GM19035 (cell line): ENCODE results near the gene ZNF324.
"Not testable (repeated sequence)": the region's sequence is repeated elsewhere in the genome, so short reads cannot be mapped to it uniquely, and the experiment has no call there.

Experiments
- ATAC-seq: cut with Tn5 transposase; IDR thresholded peaks from one replicate; pipeline ENCODE4 v1.9.1; 2021; ENCODE audit not compliant: unreplicated experiment

Gene ZNF324

DNA sequence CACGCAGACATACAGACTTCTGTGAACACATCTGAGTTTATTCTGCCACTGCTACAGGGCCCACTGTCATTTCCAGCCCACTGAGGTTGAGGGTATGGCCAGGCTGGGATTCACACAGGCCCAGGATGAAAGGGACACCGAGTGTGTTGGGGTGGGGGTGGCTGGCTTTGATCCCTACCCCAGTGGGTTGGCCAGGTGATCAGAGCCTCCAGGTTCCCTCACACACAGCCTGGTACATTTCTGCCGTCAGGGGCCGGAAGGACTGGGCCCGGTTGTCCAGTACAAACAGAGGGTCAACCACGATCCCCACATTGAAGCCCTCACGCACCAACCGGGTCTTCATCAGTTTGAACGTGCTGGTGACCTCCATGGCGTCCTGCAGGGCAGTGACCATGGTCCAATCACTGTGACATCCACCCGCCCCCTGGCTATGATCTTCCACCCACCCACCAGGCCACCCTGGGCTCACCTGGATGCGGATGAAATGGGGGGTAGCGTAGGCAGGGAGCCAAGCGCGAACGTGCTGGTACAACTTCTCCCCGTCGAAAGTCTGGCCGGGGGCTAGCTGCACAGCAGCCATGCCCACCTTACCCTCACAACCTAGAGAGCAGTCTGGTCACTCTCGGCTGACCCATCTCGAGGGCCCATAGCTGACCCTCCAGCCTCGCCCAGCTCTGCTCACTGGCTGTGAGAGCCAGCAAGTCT, 31.6 kb downstream of the ZNF324 start:
- ATAC-seq, result peak; percentile 12

DNA sequence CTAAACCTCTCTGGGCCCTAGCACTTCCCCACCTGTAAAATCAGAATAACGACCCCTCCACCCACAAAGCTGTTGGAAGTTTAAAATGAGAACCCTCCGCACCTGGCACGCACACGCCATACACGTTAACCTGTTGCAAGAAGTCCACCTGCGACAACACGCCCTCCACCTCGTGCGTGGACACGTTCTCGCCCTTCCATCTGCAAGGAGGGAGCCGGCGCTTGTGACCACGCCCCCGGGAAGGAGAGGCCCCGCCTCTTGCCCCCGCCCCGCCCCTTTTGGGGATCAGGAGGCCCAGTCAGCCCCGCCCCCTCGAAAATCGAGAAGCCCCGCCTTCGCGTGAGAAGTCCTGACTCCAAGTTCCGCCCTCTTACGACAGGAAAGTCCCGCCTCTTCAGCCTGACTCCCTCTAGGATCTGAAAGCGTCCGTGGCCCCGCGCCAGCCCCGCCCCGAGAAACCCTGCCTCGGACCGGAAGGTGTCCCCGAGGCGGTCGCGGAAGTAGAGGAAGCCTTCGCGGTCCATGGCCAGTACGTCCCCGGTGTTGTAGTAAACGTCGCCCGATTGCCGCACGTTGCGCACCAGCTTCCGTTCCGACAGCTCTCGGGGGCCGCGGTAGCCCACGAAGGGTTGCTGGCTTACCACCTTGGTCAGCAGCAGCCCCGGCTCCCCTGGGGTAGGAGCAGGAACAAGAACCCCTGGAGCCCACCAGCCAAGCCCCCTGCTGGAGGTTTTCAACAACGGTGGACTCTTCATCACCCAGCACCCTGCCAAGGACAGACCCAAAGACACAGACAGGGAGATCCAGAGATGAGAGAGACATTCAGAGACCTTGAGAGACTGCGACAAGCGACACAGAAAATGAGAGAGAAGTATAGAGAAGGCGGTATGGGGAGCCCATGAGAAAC, 32.4 kb downstream of the ZNF324 start:
- ATAC-seq, result peak; percentile 91

DNA sequence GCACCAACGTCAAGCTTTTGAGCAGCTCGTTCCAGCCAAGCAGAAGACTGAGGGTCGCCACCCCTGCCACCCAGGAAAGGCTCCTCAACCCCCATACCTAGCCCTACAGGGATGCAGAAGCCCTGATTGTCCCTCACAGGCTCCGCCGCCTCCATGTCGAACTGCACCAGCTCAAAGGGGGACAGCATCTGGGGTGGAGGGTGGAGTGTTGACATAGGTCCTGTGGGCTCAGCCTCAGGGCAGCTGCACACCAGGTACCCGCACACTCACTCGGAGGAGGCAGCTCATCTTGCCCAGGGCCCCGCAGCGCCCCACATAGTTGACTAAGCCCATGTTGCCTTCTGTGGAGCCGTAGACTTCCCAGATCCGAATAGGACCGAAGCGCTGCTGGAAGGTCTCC, 33.4 kb downstream of the ZNF324 start:
- no peak for ATAC-seq

DNA sequence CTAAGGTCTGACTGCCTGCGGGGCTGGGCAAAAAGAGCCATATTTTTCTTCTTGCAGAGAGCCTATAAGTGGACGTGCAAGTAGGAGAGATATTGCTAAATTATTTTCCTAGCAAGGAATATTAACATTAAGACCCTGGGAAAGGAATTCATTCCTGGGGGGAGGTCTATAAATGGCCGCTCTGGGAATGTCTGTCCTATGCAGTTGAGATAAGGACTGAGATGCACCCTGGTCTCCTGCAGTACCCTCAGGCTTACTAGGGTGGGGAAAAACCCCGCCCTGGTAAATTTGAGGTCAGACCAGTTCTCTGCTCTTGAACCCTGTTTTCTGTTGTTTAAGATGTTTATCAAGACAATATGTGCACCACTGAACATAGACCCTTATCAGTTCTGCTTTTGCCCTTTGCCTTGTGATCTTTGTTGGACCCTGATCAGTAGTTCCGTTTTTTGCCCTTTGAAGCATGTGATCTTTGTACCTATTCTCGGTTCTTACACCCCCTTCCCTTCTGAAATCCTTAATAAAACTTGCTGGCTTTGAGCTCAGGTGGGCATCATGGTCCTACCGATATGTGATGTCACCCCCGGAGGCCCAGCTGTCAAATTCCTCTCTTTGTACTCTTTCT, 40.8 kb downstream of the ZNF324 start:
- not testable (repeated sequence) for ATAC-seq

DNA sequence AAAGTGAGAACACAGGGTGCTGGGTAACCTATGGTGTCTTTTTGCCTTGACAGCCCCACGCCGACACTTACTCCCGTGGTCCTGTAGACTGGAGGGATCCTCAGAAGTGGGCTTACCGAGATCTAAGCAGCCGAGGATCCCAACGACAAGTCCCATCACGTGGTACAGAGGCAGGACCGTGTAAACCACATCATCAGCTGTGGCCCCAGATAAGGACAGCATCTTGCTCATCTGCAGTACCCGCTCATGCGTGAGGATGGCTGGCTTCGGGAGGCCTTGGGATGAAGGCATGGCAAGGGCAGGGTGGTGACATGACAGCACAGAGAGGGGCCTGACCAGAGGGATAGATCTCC, 42.8 kb downstream of the ZNF324 start:
- ATAC-seq, result no peak

DNA sequence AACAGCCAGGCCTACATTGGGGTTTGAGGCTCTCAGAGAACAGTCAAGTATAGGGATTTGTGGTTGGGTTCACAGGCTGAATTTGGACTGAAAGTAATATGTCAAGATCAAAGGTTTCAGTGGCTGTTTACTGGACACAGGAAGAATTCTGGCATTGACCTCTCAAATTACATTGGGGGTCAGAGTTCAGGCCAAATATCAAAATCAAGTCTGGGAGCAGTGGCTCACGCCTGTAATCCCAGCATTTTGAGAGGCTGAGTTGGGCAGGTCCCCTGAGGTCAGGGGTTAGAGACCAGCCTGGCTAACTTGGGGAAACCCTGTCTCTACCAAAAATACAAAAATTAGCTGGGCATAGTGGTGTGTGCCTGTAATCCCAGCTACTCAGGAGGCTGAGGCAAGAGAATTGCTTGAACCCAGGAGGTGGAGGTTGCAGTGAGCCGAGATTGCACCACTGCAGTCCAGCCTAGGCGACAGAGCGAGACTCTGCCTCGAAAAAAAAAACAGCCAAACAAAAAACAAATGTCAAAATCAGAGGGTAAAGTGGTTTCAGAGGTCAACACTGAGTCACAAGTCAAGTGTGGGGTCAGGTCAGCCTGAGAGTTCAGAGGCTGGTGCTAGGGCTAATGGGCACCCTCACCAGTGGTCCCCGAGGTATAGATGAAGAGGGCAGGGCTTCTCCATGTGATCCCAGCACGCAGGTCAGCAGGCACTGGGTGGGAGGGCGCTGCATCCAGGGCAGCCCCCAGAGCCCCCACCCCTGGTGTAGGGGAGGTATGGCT, 43.4 kb downstream of the ZNF324 start:
- no peak for ATAC-seq

DNA sequence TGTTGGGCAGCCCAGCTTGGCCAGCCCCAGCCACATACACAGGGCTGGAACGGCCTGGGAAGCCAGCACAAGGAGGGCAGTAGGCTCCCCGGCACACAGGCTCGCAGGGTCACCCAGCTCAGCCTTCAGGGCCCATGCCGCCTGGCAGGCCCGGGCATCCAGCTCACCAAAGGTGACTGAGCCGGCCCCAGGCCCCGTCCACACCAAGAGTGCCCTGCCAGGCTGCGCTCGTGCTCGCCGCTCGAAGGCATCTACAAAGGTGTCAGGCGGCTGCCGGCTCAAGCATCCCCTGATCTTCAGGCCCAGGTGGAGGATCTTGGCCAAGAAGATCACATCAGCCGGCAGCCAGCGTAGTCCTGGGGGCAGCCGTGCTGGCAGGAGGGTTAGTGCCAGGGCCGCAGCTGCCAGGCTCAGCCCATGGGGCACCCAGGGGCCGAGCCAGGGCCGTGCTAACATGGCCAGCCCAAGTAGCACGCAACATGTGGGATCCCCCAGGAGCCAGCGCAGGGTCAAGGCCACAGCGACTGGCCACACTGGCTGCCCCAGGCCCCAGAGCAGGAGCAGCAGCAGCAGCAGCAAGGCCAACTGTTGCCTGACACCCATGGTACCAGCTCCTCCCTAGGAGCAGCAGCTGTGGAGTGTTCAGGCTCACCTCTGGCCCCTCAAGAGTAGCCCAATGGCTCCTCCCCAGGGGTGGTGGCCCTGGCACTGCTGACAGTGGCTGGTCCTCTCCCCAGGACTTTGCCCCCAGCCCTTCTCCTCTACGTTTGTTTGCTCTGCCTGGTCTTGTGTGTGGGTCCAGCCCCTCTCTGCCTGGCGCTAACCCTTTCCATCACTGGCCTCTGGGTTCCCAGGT, 44.7 kb downstream of the ZNF324 start, which contains the start of gene SLC27A5:
Gene SLC27A5, minus strand, starts transcription at position 640 of the 856 bp plus-strand sequence. Its CDS starts 37 bp downstream, at position 603.
- no peak for ATAC-seq

DNA sequence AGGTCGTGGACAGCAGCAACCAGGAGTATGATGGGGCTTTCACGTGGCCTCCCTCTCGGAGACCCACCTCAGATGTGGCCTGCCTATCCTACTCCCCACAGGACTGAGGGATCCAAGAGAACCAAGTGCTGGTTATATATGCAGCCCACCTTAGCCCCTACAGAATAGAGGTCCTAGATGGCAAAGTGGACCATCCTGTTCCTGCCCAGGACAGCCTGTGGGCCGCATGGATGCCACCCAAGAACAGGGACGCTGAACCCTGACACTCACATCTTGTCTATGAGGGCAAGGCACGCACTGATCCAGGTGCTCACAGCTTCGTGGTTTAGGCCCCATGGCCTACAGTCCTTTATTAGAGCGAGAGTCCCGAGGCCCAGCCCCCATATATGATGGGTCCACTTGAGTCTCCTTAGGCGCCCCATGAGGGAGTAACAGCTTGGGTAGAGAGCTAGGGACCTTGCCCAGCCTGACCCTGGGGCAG, 46.4 kb downstream of the ZNF324 start:
- ATAC-seq, result no peak

DNA sequence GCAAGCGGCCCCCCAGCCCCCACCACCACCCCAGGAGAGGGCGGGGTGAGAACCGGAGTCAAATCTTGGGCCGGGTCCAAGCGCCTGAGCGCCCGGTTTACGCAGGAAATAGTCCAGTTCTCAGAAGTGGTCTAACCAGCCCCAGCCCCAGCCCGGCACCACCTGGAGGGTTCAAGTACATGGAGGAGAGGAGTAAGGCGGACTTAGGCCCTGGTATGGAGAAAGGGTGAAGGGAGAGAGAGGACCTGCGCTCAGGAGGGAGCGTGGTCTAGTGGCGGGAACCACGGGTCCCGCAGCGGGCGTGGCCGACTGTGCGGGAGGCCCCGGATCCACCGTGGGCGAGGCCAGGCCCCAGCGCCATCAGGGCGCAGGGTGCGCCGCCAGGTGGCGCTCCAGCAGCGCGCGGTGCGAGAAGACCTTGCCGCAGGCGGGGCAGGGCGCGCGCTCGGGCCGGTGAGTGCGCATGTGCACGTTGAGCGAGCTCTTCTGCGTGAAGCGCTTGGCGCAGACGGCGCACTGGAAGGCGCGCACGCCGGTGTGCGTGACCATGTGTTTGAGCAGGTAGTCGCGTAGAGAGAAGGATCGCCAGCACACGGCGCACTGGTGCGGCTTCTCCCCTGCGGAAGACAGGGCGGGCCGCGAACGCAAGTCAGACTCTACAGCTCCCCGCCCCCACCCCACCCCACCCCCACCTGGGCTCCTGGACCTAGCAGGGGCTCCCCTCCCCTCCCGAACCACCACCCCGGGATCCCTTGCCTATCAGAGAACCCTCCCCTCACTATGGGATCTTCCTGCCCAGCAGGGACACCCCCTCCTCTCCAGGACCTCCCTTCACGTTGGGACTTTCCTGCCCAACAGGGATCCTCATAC, 47.0 kb downstream of the ZNF324 start:
- ATAC-seq, result no peak

DNA sequence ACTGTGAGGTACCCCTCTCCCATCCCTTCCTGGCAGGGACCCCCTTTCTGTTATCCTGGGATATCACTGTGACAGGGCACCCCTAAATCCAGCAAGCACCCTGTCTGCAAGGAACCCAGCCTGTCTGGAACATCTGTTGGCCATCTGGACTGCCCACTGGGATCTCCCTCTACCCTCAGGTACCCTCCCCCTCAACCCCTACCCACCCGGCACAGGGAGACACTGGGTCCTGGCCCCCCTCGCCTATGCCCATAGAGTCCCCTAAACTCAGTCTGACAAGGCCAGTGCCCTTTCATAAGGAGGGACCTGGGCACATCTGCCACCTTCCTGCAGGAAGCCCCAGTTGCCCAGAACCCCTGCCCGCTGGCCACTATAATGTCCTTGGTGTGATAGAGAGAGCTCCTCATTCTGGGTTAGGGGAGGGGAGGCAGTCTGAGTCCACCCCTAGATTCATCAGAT, 47.7 kb downstream of the ZNF324 start:
- ATAC-seq, result no peak

DNA sequence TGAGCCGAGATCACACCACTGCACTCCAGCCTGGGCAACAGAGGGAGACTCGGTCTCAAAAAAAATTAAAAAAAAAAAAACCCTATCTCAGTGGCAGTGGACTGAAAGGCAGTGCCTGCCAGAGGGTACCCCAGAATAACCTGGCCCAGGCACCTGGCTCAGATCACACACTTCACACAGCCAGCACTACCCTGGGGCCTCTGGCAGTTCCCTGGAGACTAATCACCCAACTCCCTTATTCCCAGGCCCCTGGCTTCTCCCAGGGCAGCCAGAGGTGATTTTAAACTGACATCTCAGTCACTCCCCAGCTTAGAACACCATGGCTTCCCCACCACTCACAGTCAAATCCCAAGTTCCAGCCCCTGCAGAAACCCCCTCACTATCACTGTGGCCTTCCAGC, 48.4 kb downstream of the ZNF324 start:
- ATAC-seq, result no peak

DNA sequence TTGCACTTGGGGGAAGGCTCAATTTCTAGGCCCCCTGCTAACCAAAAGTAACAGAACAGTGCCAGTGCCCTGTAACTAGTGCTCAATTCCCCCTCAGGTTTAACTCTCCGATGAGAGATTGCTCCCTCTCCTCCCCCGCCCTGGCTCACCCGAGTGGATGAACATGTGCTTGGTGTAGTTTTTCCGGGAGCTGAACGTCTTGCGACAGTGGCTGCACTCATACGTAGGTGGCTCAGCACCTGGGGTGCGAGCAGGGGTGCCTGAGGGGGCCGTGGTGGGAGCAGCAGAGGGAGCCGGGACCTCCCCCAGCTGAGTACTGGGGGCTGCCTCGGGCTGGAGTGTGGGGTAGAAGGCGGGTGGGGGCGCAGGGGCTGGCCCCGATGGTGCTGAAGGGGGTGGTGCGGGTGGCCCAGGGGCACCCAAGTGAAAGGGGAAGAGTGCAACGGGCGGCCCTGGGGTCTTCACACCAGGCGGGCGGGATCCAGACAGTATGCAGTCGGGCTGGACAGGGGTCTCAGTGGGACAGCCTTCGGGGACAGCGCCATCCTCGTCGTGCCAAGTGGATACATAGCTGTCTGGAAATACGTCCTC, 49.5 kb downstream of the ZNF324 start:
- no peak for ATAC-seq

DNA sequence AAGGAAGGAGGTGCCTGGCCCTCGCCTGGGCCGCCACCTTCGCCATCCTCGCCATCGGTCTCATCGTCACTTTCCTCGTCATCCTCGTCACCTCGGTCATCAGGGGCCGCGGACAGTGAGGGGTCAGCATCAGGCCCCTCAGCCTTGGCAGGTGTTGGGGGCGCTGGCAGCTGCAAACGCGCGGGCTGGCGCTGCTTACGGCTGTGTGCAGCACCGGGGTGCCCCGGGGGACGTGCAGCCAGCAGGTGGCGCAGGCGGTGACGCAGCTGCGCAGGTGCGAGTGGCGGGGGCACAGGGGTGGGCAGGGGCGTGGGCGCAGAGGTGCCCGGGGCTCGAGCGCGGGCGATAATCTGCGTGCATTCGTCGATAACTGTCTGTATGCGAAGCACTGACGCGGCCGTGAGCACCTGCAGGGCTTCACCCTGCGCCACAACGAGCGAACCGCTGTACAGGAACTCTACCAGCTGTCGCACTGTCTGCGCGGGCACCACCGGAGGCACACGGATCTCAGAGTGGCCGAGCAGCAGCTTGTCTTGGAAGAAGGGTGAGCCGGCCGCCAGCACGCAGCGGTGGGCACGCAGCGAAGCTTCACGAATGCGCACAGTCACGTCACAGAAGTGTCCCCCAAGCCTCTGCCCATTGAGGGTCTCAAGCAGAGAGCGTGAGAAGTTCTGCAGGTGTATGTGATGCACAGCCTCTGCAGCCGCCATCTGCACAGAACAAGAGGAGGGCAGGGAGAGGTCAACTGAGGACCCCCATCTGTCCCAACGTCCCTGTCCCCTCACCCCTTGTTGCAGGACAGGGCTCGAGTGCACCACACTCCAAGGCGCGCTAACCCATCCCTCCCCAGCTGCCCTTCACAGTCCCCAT, 50.3 kb downstream of the ZNF324 start:
- no peak for ATAC-seq

DNA sequence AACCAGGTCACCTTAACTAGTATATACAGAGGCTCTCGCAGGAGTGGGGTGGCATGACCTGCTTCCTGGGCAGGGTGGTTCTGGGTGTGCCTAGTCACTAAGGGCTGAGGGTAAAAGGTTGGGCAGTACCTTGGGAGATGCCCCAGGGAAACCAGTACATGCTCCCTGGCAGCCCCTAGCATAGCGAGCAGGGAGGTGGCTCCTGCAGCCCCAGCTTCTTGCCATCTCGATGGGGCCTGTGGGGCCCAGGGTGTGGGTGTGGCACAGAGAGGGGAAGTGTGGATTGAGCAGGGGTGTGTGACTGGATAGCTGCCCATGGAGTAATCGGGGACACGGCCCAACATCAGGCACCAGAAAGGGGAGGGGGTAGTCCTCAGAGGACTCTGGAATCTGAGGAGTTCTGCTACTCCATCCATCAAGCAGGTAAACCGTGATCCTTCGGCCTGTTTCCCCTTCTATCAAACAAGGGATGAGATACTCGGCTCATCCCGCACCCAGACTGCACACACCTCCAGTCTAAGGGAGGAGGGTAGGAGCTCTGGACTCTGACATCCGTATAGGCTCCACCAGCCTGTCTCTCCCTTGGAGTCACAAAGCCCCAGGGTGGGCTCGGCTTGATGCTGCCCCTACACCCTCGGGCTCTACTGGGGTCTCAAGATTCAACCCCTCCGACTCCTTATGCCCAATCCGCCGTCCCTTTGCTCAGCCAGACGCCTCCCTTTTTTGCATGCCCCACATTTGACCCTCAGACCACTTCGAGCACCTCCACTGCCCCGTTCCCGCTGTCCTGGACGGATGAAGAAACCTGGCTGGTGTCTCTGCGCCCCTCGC, 51.6 kb downstream of the ZNF324 start:
- no peak for ATAC-seq

DNA sequence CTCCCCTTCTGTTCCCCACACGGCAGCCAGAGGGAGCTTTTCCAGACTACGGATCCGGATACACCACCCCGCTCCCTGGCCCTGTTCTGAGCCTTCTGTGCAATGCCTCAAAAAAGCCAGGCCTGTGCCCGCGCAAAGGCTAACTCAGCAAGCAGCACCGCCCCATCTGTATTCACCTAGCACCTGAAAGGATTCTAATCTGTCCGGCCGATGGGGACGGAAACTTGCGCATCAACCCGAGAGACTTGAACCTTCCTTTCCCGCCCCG, 52.1 kb downstream of the ZNF324 start:
- ATAC-seq, result no peak

DNA sequence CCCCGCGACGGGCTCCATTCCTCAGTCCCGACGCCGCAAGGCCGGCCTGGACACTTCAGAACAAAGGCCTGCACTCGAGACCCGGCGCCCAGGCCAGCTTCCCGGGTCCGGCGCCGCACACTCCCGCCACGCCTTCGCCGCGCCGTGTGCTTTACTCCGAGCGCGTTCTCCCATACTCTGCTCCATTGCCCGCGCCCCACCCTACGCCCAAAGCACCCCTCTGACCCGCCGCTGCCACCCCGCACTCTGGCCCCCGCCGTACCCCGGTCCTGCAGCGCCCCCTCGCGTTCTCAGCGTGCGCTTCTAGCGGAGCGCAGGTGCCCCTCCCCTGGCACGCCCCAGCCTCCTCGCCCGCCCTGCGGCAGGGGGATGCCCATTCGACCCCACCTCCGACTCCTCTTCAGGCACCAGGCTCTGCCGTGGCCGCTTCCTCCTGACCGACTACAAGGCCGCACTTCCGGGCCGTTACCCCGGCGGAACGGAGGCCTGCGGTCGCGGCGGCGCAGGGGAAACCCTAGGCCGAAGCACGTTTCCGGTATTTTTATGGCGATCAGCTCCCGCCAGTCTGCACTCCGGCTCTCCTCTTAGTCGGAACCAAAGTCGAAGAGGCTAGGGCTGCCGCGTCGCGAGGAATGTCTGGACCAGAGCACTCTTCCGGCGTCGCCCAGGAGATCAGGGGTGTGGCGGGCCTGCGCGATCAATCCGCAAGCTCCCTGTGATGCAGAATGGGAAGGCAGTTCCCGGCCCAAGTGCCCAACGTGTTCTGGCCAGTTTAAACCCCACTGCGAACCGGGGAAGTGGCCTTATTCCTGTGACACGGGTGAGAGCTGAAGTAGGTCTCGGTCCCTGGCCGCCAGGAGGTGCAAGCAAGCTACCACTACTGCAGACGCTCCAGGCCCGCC, 52.7 kb downstream of the ZNF324 start, which contains the start of gene ZBTB45:
Gene ZBTB45, minus strand, starts transcription at position 456 of the 902 bp plus-strand sequence. CDS start 2,137 bp downstream, outside the sequence.
- peak; percentile 77 for ATAC-seq
